Body of pancreas (tissue), 4 donors: ENCODE data around the gene FAM120AOS. TPM values are rescaled to one million over a fixed set of nuclear protein-coding genes. Genes with fewer than 3 reads are reported as not detected.

ENCODE experiments used
- ATAC-seq: fragments of 150-250 bp; one replicate; pipeline ENCODE4 v1.9.1; 2016
- DNase-seq, 4 donors: peaks; one replicate each; pipeline ENCODE4 v3.0.0-alpha.2; 2019
- H3K27ac ChIP-seq, 4 donors: fragments of 200-600 bp; sonication (generic); 1 replicate in 3 of 4; 2 replicates in 1 of 4; pipeline versions ENCODE4 v1.5.1 to v1.6.1; 2016 to 2019; ENCODE audit warnings: mild to moderate bottlenecking in 1 of 4, mixed read lengths in 1 of 4, moderate library complexity in 1 of 4
- H3K27me3 ChIP-seq, 2 donors: fragments of 200-600 bp; sonication (generic); one replicate each; pipeline ENCODE4 v1.6.0; 2016; ENCODE audit warnings: mild to moderate bottlenecking in 1 of 2
- H3K36me3 ChIP-seq, 2 donors: fragments of 200-600 bp; sonication (generic); replicated peaks in 1 of 2; 2 replicates each; pipeline ENCODE4 v1.5.1; 2016; ENCODE audit warnings: low read depth in 2 of 2; ENCODE audit not compliant: insufficient read depth in 1 of 2
- H3K4me1 ChIP-seq: fragments of 200-600 bp; sonication (generic); one replicate; pipeline ENCODE4 v1.6.0; 2016
- H3K4me3 ChIP-seq, 2 donors: fragments of 200-600 bp; sonication (generic); 1 replicate in 1 of 2; 2 replicates in 1 of 2; pipeline ENCODE4 v1.5.1; 2016 to 2019
- H3K9me3 ChIP-seq, 3 donors: fragments of 200-600 bp; sonication (generic); 1 replicate in 2 of 3; 2 replicates in 1 of 3; pipeline ENCODE4 v1.5.1; 2016
- CTCF ChIP-seq, 7 experiments: fragments of 450-650 bp in 4 of 7; fragments of 200-600 bp in 3 of 7; sonication (generic) in 3 of 7; IDR thresholded peaks; one replicate each; pipeline ENCODE4 v1.5.1; 2016 to 2019; ENCODE audit warnings: antibody characterized with exemption in 7 of 7
- POLR2A ChIP-seq, 3 donors: fragments of 450-650 bp; IDR thresholded peaks; one replicate each; pipeline ENCODE4 v1.6.1; 2016; ENCODE audit warnings: antibody characterized with exemption in 3 of 3, mild to moderate bottlenecking in 2 of 3
- WGBS, 2 donors: methylation state at CpG; one replicate each; pipeline ENCODE4 v1.1.5; 2017; 5-methylcytosine and 5-hydroxymethylcytosine counted together
- intact Hi-C: fragments of 100-400 bp; cut with DNase I; formaldehyde crosslinking; loops from one replicate; pipeline ENCODE4 v1.15.1; 2023
- small RNA-seq: library from RNA; depleted of rRNA; stranded (forward); fragments of <200 nt; gene quantifications from one replicate; pipeline ENCODE3, GENCODE V24; 2016
- total RNA-seq, 2 donors: library from RNA; depleted of rRNA; stranded (reverse); fragments of >200 nt; gene quantifications; one replicate each; pipeline ENCODE4 v1.1.0, GENCODE V29; 2016

FAM120AOS gene
- total RNA-seq, 2 donors from 2014 or later: 35.0 to 44.5 TPM

DNA sequence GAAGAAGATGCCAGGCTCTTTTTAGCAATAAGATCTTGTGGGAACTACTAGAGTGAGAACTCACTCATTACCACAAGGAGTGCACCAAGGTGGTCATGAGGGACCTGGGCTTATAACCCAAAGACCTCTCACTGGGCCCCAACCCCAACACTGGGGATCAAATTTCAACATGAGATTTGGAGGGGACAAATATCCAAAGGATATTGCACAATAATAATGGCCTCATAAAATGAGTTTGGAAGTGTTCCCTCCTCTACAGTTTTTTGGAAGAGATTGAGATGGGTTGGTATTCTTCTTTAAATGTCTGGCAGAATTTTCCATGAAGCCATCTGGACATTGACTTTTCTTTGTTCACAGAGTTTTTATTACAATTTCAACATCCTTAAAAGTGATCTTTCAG, 39.9 kb downstream of the FAM120AOS start:
- no peak for DNase-seq
- H3K4me3 ChIP-seq: no peak overlapping the region
- no peaks in the 10 kb centered on the region for H3K4me1 ChIP-seq
- TF ChIP-seq POLR2A (IDR thresholded peaks at IDR 0.05): no peak
- TF ChIP-seq CTCF (IDR thresholded peaks at IDR 0.05): no peak
- no peaks in the 10 kb centered on the region for H3K9me3 ChIP-seq
- no peaks in the 10 kb centered on the region for H3K27me3 ChIP-seq
- intact Hi-C loops: no loop called here
- H3K36me3 ChIP-seq: no peaks in the 10 kb centered on the region
- H3K27ac ChIP-seq: no peak overlapping the region
- no peak for ATAC-seq

DNA sequence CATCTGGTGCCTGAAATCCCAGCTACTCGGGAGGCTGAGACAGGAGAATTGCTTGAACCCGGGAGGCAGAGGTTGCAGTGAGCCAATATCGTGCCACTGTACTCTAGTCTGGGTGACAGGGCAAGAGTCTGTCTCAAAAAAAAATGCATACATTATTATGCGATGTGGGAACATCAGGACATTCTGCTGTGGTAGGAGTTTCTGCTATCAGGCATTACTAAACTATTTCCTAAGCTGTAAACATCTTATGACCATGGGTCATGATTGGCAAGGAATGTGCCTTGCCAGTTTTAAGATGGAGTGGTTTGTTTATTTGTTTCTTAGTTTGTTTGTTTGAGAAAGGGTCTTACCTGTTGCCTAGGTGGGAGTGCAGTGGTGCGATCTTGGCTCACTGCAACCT, 47.0 kb downstream of the FAM120AOS start:
- Histone ChIP-seq H3K27ac (no peak overlapping the region), H3K9me3 (no peaks in the 10 kb centered on the region), H3K4me1 (no peaks in the 10 kb centered on the region), H3K36me3 (no peaks in the 10 kb centered on the region), H3K27me3 (no peaks in the 10 kb centered on the region), H3K4me3 (no peak overlapping the region)
- intact Hi-C loops: no loop called here
- ATAC-seq (no peak), DNase-seq (no peak)
- 84 to 94% methylated on average over 5 of the region's 5 CpGs for WGBS, 2 donors
- TF ChIP-seq CTCF (IDR thresholded peaks at IDR 0.05) (no peak), POLR2A (IDR thresholded peaks at IDR 0.05) (no peak)

- WGBS, 2 donors: 81 to 86% methylated on average over 9 of the region's 9 CpGs
- H3K4me1 ChIP-seq: no peaks in the 10 kb centered on the region
- no peaks in the 10 kb centered on the region for H3K36me3 ChIP-seq
- H3K27ac ChIP-seq: no peak overlapping the region
- intact Hi-C loops: no loop called here
- H3K27me3 ChIP-seq: no peaks in the 10 kb centered on the region
- ATAC-seq: no peak
- no peaks in the 10 kb centered on the region for H3K9me3 ChIP-seq
- TF ChIP-seq POLR2A (IDR thresholded peaks at IDR 0.05) (no peak), CTCF (IDR thresholded peaks at IDR 0.05) (no peak)
- DNase-seq: no peak
- no peak overlapping the region for H3K4me3 ChIP-seq
These were observed 54.9 kb downstream of the FAM120AOS start for GRCh38 chr9:93398471-93398870.

- no peak overlapping the region for H3K27ac ChIP-seq
- ATAC-seq: no peak
These were observed 55.6 kb downstream of the FAM120AOS start for GRCh38 chr9:93397661-93398373.

More at GRCh38 chr9:93397661-93398373, 55.6 kb downstream of the FAM120AOS start:
- Histone ChIP-seq H3K27me3 (no peaks in the 10 kb centered on the region), H3K36me3 (no peaks in the 10 kb centered on the region), H3K4me1 (no peaks in the 10 kb centered on the region), H3K9me3 (no peaks in the 10 kb centered on the region), H3K4me3 (no peak overlapping the region)
- DNase-seq: no peak
- intact Hi-C loops: no loop called here
- 69 to 72% methylated on average over 10 of the region's 10 CpGs for WGBS, 2 donors
- TF ChIP-seq POLR2A (IDR thresholded peaks at IDR 0.05): no peak

Small RNA genes within 50 kb of the gene (small RNA-seq; reads per million reads assigned to genes)
- not detected for gene RF00019

Other genes starting within 250 kb of the FAM120AOS start
- 10 to 100 TPM; 56.8 to 77.5 TPM for gene FAM120A, start 1.9 kb downstream of the FAM120AOS start, total RNA-seq
- 10 to 100 TPM; 15.0 to 19.8 TPM for gene PHF2, start 123.0 kb upstream of the FAM120AOS start, total RNA-seq